Medulla oblongata (tissue), 1 donor: ENCODE results near the gene ASL.
"Not testable (repeated sequence)": the region's sequence is repeated elsewhere in the genome, so short reads cannot be mapped to it uniquely, and the experiment has no call there.

Experiments used
- DNase-seq: peaks from one replicate; pipeline ENCODE4 v3.0.0-alpha.2; 2015; ENCODE audit errors: extremely low spot score

The ASL gene

GRCh38 chr7:66075590-66076461 is at the start of gene ASL:
Gene ASL, plus strand, starts transcription at chr7:66075819. Its CDS starts 263 bp downstream, at chr7:66076082.
- DNase-seq, result peak; percentile 97

GRCh38 chr7:66028342-66028741 is 47.3 kb upstream of the ASL start:
- DNase-seq, result not testable (repeated sequence)

- no peak for DNase-seq
Observed at GRCh38 chr7:66033471-66034385, 41.9 kb upstream of the ASL start.

- DNase-seq, result not testable (repeated sequence)
Observed at GRCh38 chr7:66034436-66035010, 41.1 kb upstream of the ASL start.

GRCh38 chr7:66036382-66036781 is 39.2 kb upstream of the ASL start:
- DNase-seq, result no peak

GRCh38 chr7:66036788-66037187 is 38.8 kb upstream of the ASL start:
- DNase-seq, result no peak

GRCh38 chr7:66039094-66039670 is 36.4 kb upstream of the ASL start:
- DNase-seq, result no peak

- peak; percentile 23 for DNase-seq
Observed at GRCh38 chr7:66043681-66044497, 31.7 kb upstream of the ASL start.

- DNase-seq, result not testable (repeated sequence)
Observed at GRCh38 chr7:66044498-66044854, 31.1 kb upstream of the ASL start.

GRCh38 chr7:66047426-66047825 is 28.2 kb upstream of the ASL start:
- DNase-seq, result no peak

GRCh38 chr7:66049886-66050285 is 25.7 kb upstream of the ASL start:
- not testable (repeated sequence) for DNase-seq

- no peak for DNase-seq
Observed at GRCh38 chr7:66050337-66050957, 25.2 kb upstream of the ASL start.

GRCh38 chr7:66050990-66051448 is 24.6 kb upstream of the ASL start:
- DNase-seq, result no peak

- DNase-seq, result no peak
Observed at GRCh38 chr7:66052447-66052846, 23.2 kb upstream of the ASL start.

- no peak for DNase-seq
Observed at GRCh38 chr7:66054063-66054462, 21.6 kb upstream of the ASL start.

GRCh38 chr7:66055321-66055956 is 20.2 kb upstream of the ASL start:
- DNase-seq, result no peak

GRCh38 chr7:66060796-66061195 is 14.8 kb upstream of the ASL start:
- no peak for DNase-seq

GRCh38 chr7:66069732-66070131 is 5.9 kb upstream of the ASL start:
- no peak for DNase-seq

- no peak for DNase-seq
Observed at GRCh38 chr7:66070222-66070621, 5.4 kb upstream of the ASL start.

- DNase-seq, result not testable (repeated sequence)
Observed at GRCh38 chr7:66072208-66072607, 3.4 kb upstream of the ASL start.
